Fibroblast of upper back skin (primary cell): ENCODE data around the gene ROCK2.

Source experiments
- DNase-seq: peaks from one replicate; pipeline ENCODE4 v3.0.0-alpha.2; 2013

ROCK2 gene

DNA sequence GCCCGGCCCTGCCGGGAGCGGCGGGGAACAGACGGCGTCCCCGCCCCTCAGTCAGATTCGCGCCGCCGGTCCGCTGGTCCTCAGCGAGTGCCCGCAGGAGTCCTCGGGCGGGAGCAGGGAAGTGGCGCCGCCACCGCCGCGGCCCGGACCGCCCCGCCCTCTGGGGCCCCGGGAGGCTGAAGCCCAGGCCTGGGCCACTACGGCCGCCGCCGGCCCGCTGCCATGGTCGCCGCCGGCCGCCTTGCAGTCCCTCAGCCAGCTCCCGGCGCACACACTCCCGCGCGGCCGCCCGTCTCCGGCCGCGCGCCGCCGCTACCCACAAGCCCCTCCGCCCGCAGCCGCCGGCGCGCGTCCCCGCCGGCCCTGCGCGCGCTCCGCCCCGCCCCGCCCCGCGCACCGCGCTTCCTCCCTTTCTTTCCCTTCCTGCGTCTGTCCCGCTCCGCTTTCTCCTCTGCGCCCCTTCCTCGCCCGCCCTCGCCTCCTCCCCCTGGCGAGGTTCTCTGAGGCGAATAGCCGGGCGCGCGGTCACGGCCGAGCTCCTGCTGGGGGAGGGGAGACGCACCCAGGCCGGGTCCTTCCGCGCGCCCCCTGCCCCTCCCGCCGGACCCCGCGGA lies at the start of gene ROCK2:
Gene ROCK2, minus strand, starts transcription at position 295 of the 614 bp plus-strand sequence. CDS start 500 bp downstream, outside the sequence.
- peak; percentile 86 for DNase-seq

- peak; percentile 78 for DNase-seq
Observed at GRCh38 chr2:11393711-11394236, 49.3 kb upstream of the ROCK2 start.

DNA sequence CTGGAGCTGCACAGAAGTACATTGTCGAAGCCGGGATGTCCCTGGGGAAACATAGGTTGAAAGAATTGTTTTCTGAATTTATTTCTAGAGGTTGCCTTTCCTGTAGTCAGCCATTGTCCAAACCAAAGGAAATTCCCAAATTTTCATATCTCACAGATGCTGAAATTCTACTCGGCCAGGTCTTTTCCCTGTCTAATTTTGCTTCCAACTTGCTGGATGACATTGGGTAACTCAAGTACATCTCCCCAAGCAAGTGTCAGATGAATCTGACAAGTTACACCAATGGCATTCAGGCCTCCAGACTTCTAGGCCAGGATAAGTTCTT lies 47.5 kb upstream of the ROCK2 start:
- DNase-seq = no peak

- DNase-seq = no peak
Observed at GRCh38 chr2:11390399-11390658, 45.9 kb upstream of the ROCK2 start.

DNA sequence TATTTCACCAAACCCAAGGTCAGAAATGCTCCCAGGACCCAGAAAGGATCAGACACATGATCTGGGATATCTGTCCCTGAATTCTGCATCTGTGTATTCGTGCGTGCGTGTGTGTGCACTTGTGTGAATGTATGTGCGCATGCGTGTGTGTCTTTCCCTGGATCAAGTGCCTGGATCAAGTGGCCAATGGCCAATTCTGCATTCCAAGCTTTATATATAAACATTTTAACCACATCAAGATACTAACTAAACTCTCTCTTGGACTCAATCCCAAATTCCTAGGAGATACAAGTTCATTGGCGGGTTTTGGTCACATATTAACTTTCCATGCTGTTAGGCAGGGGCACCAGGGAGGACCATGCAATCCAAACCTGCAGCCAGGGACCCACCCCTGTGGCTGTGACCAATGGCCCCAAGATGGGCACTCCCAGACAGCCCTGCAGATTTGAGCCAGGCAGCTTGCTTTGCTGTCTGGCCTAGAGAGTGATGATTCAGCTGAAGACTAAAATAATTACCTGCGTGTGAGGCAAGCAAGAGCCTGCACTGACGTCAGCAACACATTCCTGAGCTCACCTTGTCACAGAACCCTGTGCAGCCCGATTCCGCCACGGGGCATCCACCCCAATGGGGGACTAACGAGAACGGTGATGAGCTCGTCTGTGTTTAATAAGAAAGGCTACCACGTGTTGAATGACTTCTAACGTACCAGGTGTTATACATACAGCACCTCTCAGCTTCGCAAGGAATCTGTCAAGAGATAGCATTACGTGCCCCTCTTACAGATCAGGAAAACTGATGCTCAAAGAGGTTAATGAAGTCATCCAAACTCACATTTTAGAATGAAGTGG lies 45.3 kb upstream of the ROCK2 start:
- peak; percentile 97 for DNase-seq

DNA sequence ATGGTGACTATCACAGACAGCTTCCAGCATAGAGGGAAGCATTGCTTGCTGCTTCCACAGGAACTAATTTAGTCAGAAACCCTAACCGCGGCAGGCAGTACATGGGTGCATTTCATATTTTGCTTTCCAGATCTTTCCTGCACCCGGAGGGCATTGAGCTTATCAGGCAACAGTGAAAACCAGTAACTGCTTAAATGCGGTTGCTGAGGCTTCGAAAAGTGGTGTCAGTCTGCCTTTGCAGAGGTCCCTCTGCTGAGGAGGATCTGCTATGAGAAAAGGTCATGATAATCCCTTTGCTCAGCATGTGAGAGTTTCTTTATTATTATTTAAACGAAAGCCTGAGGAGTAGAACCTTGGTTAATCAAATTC lies 44.6 kb upstream of the ROCK2 start:
- no peak for DNase-seq

DNA sequence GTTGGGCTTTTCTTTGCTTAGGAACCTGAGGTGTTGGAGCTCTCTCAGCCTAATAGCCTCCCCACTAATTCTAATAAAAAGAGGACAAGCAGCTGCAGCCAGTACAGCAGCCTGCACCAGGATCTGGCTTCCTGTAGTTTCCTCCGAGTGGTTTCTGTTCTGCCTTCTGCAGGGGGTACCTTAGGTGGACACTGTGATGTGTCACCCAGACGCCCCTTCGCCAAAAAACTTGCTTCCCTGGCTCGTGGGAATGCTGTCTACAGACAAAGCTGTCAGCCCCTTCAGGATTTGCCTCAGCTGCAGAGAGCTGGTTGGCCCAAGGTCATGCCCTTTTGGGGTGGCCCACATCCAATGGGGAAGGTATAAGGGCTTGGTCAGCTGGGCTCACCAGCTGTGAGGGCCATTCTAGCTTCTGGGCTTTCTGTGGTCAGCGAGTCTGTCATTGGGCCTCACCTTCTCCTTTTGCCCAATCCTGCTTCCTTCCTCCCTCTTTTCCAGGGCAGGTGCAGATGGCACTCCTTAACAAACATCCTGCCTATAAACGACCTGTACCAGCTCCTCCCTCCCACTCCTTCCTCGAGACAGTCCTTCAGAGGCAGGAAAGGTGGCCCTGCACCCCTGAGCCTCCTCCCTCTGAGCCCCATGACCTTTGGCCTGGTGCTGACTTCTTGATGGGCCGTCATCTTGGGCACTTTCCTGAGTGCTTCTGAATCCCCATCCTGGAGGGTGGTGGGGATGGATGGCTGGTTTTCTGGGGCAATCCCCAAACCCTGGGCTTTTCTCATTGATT lies 44.0 kb upstream of the ROCK2 start:
- no peak for DNase-seq

GRCh38 chr2:11387843-11388242 lies 43.4 kb upstream of the ROCK2 start:
- DNase-seq = no peak

GRCh38 chr2:11387100-11387390 lies 42.6 kb upstream of the ROCK2 start:
- DNase-seq = peak; percentile 77

- no peak for DNase-seq
Observed at GRCh38 chr2:11385847-11386246, 41.4 kb upstream of the ROCK2 start.

DNA sequence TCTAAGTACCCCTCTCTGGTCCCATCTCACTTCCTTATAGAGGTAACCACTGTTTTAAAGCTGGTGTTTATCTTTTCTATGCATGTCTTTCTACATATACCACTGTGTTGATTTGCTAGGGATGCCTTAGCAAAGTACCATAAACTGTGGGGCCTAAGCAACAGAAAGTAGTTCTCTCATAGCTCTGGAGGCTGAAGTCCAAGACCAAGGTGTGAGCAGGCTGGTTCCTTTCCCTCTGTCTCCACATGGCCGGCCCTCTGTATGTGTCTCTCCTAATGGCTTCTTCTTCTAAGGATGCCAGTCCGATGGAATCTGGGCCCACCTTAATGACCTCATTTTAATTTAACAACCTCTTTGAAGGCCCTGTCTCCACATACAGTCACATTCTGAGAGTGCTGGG lies 40.8 kb upstream of the ROCK2 start:
- DNase-seq = no peak

- peak; percentile 73 for DNase-seq
Observed at GRCh38 chr2:11379558-11379957, 35.1 kb upstream of the ROCK2 start.

GRCh38 chr2:11377928-11378545 lies 33.6 kb upstream of the ROCK2 start:
- DNase-seq = no peak

- no peak for DNase-seq
Observed at GRCh38 chr2:11376071-11376470, 31.6 kb upstream of the ROCK2 start.

GRCh38 chr2:11375689-11376027 lies 31.2 kb upstream of the ROCK2 start:
- no peak for DNase-seq

GRCh38 chr2:11375025-11375688 lies 30.7 kb upstream of the ROCK2 start:
- no peak for DNase-seq

- DNase-seq = no peak
Observed at GRCh38 chr2:11373096-11373495, 28.7 kb upstream of the ROCK2 start.

DNA sequence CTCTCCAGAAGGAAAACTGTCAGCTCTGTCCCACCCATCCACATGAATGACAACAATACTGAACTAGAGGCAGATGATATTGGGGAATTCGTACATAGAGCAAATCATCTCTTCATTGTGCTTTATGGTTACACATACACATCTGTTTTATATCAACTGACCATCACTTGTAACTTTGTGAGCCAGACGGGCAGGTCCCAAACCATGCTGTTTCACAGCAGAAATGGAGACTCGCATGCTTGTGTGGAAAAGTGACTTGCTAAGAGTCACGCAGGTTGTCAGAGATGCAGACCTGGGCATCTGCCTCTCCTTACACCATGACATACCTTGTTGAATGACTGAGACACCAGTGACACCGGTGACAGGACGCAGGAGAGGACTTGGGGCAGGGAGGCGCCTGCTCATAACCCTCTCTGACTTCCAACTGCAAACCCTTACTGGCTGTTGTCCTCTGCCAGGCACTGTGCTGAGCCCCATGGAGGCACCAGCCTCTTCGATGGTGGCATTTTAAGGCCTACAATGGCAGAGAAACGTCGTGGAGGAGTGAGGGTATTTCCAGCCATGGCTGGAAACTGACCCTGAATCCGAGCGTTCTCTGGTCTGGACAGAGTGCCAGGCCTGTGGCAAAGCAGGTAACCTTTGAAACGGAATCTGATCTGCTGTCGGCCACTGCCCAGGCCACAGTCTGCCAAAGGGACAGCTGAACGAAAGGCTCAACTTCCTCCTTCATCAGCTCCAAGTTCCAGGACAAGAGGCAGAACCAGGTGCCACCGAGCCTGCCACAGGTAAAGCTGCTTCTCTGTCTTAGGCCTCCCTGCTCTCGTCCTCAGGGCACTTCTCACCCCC lies 26.9 kb upstream of the ROCK2 start:
- DNase-seq = peak; percentile 32

DNA sequence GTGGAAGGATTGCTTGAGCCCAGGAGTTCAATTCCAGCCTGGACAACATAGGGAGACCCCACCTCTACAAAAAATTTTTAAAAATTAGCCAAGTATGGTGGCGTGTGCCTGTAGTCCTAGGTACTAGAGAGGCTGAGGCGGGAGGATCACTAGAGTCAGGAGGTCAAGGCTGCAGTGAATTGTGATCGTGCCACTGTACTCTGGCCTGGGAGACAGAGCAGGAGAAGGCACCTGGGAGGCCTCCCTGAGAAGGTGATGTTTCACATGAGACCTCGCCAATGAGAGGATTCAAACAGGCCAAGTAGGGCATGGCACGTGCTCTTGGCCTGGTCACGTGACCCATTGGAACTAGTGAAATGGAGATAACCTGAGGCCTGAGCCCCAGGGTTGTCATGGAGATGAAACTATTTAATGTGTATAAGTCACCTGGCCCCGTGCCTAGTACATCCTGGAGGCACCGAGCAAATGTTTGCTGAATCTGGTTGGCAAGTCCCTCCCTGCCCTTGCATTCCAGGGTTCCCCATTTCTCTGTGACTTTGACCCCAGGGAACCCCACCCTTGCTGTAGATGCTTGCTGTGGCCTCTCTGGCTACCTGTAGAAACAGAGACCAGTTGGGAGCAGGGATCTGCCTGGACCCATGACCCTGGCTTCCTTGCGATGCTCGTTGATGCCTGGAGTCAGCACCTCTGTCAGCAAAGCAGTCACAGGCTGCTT lies 26.1 kb upstream of the ROCK2 start:
- DNase-seq = peak; percentile 45

DNA sequence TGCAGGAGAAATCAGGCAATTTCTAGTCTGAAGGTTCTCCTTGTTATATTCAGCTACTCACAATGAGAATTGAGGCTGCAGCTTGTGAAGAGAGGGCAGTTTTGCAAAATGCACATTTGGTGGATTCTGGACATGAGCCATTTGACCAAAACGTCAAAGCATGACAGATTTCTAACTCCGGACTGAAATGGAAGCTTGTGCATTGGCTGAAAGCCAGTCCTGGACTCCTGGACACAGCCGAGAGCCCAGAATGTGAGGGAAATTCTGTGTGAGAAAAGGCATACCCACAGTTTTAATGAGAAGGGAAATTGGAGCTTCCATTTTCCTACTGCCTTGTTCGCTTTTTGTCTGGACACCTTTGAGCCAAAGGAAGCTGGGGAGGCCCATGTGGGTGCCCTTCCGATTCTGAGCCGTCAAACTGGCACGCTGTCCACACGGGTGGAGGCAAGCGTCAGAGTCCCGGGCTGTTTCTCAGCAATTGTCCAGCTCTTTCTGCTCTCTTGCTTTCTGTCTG lies 23.7 kb upstream of the ROCK2 start:
- DNase-seq = no peak

GRCh38 chr2:11367170-11367730 lies 22.8 kb upstream of the ROCK2 start:
- no peak for DNase-seq
